Smooth muscle cell of trachea (primary cell): ENCODE data around the gene PRR36. TPM values are rescaled to one million over a fixed set of nuclear protein-coding genes. Genes with fewer than 3 reads are reported as not detected.

Experiments
- total RNA-seq: library from RNA; depleted of rRNA; stranded (reverse); fragments of >200 nt; gene quantifications from 2 replicates; pipeline ENCODE4 v1.2.1, GENCODE V29; 2014

PRR36 gene
- total RNA-seq, result under 0.01 TPM in 1 of 2 replicates, not detected in the other

DNA sequence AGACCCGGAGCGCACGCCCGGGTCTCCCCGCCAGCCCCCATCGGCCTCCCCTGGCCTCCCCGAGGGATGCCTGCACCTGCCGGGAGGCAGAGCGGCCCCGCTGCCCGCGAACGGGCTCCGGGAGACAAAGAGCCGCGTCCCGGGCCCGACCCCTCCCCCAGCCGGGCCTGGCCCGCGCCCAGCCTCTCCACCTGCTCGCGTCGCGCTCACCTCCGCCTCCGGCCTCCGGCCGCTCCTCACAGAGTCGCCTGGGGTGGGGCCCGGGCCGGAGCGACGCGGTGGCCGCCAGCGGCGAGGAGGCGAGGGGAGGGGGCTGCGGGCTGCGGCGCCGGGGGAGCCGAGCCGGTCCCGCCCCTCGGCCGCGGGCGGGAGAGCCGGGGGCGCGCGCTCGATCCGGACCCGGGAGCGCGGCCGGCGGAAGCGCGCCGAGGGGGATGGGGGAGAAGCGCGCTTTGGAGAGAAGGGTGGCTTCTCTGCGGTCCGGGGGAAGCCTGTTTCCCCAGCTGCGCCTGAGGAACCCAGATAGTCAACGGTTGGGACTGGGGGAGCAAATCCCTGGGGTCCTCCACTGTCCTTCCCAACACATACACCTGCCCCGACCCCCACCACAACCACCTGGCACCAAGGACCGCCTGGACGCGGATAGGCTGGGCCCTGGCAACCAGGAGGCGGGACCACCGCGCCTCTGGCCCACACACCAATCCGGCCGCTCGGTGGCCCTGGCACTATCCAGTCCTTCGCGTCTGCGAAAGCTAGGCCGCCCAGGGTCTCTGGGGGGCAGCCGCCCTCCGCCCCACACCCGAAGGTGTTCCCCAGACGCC, at the start of gene PRR36:
TSS of gene PRR36 (minus strand) at position 315 of the 821 bp plus-strand sequence. CDS start 701 bp downstream, outside the sequence.

DNA sequence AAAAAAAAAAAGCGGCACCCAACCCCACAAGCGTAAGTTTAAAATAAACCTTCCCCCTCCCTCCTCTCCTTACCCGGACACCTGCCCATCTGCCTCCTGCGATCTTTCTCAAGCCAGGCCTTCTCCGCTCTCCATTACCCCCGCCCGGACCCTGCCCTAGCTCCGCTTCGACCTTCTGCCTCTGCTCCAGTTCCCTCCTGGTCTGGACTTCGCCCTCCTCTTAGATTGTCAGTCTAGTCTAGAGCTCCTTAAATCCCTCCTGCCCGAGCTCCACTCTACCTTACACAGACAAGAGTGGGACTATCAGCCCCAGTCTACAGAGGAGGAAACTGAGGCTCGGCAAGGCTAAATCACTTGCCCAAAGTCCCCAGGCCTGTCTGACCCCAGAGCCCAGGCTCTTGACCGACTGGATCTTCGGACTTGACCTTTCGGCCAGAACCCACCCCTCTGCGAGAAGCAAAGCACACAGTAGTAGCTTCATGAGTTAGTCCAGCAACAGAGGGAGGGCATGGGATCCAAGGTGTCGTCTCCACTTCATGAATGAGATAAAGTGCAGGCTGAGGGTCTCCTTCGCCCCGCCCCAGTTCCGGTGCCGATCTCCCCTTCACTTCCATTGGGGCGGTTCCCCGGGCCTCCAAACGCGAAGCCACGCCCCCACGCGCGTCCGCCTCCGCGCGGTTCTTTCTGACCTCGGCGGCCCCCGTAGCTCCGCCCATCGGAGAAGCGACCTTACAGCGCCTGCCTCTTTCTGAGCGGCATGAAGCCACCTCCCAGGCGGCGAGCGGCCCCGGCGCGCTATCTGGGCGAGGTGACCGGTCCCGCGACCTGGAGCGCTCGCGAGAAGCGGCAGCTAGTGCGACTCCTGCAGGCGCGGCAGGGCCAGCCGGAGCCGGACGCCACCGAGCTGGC, 45.7 kb upstream of the PRR36 start, which contains the start of gene SNAPC2:
TSS of gene SNAPC2 (plus strand) at position 729 of the 909 bp plus-strand sequence. CDS start at position 758, 29 bp downstream.

GRCh38 chr19:7914598-7915045, 40.4 kb upstream of the PRR36 start, which contains the start of gene TGFBR3L:
TGFBR3L (plus strand) TSS chr19:7914830.

DNA sequence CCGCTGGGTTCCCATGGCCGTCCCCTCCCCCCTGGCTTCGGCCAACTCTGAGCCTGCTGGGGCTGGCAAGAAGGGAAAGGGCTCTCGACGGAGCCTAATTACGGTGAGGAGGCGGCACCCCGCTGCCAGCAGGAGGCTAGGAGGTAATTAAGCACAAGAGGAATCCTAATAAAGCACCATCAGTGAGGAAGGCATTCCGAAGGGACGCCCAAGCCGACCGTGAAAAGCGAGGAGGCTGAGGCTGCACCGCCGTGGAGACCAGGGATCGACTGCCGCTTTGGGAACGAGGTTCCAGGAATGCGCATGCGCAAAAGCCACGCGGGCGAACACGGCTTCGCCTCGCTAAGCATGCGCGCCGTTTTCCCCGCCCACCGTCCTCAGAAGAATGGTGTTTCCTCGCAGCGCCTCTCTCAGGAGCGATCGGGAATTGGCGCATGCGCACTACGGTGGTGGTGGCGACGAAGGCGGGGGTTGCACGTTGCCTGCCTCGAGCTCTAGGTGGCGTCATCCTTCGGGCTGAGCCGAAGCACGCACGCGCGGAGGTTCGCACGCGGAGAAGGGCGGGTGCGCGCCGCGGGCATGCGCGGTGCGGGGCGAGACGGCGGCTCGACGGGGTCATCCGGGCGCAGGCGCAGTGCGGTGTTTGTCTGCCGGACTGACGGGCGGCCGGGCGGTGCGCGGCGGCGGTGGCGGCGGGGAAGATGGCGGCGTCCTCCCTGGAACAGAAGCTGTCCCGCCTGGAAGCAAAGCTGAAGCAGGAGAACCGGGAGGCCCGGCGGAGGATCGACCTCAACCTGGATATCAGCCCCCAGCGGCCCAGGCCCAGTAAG, 29.3 kb upstream of the PRR36 start, which contains the start of gene MAP2K7:
TSS of gene MAP2K7 (plus strand) at position 634 of the 830 bp plus-strand sequence. CDS start at position 702, 68 bp downstream.

GRCh38 chr19:7888145-7888825, 14.1 kb upstream of the PRR36 start, which contains the start of gene LRRC8E:
LRRC8E (plus strand) TSS chr19:7888510; CDS start chr19:7895604, 7,094 bp downstream.

DNA sequence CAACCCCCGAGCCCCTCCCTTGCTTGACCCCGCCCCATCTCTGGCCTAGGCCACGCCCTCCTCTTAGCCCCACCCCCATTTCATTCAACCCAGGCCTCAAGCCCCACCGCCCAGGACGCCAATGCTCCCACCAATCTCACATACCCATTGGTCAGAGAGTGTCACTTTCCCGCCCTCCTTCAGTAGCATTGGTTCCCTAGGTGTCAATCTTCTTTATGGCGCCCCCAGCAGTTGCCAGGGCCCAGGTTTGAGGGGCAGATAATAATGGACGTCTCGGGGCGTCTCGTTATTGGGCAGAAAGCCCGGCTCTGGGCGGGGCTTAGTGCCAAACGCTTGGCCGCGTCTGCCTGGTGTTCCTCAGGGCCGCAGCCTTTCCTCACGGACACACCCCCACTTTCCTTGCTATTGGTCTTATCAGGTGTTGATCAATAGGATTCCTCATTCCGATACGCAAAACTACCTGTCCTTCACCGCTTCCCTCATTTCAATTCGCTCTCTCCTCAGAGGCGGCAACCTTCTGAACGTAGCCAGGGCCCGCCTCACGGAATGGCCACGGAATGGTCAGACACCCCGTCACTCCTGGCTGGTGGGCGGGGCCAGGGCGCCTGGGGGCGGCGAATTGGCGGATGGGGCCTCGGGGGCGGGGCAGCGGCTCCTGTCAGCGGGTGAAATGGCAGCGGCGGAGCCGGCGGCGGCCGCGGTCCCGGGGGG, 44.5 kb downstream of the PRR36 start, which contains the start of gene EVI5L:
TSS of gene EVI5L (plus strand) at position 658 of the 711 bp plus-strand sequence. CDS start 16,325 bp downstream, outside the sequence.

Other genes starting within 250 kb of the PRR36 start
- gene XAB2, start 244.8 kb downstream of the PRR36 start, total RNA-seq, result 38.7 TPM in 2 replicates
- 7.3 and 14.4 TPM in 2 replicates for gene PET100, start 244.6 kb downstream of the PRR36 start, total RNA-seq
- gene PCP2, start 240.7 kb downstream of the PRR36 start, total RNA-seq, result not detected in 2 replicates
- gene STXBP2, start 237.3 kb downstream of the PRR36 start, total RNA-seq, result 7.4 and 9.0 TPM in 2 replicates
- not detected in 2 replicates for gene RETN, start 205.3 kb downstream of the PRR36 start, total RNA-seq
- not detected in 2 replicates for gene MCEMP1, start 197.3 kb downstream of the PRR36 start, total RNA-seq
- gene TRAPPC5, start 193.6 kb downstream of the PRR36 start, total RNA-seq, result 55.4 and 125 TPM in 2 replicates
- gene FCER2, start 172.3 kb downstream of the PRR36 start, total RNA-seq, result not detected in 2 replicates
- gene CLEC4G, start 142.3 kb downstream of the PRR36 start, total RNA-seq, result not detected in 2 replicates
- not detected in 2 replicates for gene CD209, start 126.9 kb downstream of the PRR36 start, total RNA-seq
- gene CLEC4M, start 111.1 kb downstream of the PRR36 start, total RNA-seq, result not detected in 2 replicates
- 19.2 and 32.6 TPM in 2 replicates for gene EVI5L, start 44.2 kb downstream of the PRR36 start, total RNA-seq
- gene LRRC8E, start 14.1 kb upstream of the PRR36 start, total RNA-seq, result 6.0 and 7.4 TPM in 2 replicates
- gene MAP2K7, start 29.5 kb upstream of the PRR36 start, total RNA-seq, result 9.5 and 14.1 TPM in 2 replicates
- gene TGFBR3L, start 40.4 kb upstream of the PRR36 start, total RNA-seq, result 0.58 and 4.1 TPM in 2 replicates
- gene SNAPC2, start 45.9 kb upstream of the PRR36 start, total RNA-seq, result 22.3 and 36.7 TPM in 2 replicates
- gene CTXN1, start 51.7 kb upstream of the PRR36 start, total RNA-seq, result 1.7 and 2.5 TPM in 2 replicates
- gene TIMM44, start 69.3 kb upstream of the PRR36 start, total RNA-seq, result 46.3 and 48.9 TPM in 2 replicates
- 32.9 and 47.0 TPM in 2 replicates for gene ELAVL1, start 131.3 kb upstream of the PRR36 start, total RNA-seq
- gene CCL25, start 178.4 kb upstream of the PRR36 start, total RNA-seq, result not detected in 2 replicates